ENCODE measurements around the gene CHRNA4.

DNA sequence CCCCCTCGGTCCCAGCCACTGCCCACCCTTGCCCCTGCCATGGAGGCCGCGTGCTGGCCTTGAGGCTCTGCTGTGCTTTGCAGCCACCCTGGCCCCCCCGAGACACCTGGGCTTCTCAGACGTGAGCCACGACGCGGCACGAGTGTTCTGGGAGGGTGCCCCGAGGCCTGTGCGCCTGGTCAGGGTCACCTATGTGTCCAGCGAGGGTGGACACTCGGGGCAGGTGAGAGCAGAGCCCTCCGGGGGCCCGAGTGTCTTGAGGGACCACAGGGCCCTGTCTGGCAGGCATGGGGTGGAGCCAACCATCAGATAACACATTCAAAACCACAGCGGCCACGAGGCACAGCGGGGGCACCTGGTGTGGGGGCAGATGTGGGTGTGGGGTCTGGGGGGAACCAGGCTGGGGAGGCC is 49.3 kb downstream of the CHRNA4 start:
- TF ChIP-seq, protein P1, sequence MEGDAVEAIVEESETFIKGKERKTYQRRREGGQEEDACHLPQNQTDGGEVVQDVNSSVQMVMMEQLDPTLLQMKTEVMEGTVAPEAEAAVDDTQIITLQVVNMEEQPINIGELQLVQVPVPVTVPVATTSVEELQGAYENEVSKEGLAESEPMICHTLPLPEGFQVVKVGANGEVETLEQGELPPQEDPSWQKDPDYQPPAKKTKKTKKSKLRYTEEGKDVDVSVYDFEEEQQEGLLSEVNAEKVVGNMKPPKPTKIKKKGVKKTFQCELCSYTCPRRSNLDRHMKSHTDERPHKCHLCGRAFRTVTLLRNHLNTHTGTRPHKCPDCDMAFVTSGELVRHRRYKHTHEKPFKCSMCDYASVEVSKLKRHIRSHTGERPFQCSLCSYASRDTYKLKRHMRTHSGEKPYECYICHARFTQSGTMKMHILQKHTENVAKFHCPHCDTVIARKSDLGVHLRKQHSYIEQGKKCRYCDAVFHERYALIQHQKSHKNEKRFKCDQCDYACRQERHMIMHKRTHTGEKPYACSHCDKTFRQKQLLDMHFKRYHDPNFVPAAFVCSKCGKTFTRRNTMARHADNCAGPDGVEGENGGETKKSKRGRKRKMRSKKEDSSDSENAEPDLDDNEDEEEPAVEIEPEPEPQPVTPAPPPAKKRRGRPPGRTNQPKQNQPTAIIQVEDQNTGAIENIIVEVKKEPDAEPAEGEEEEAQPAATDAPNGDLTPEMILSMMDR (IDR thresholded peaks at IDR 0.05; ENCODE audit: low read depth, low read length, poor library complexity, severe bottlenecking): no peak
- TF ChIP-seq EZH2phosphoT487 (IDR thresholded peaks at IDR 0.05; ENCODE audit: borderline replicate concordance, low read length): no peak

Measured in DOHH2 (cell line).